GM18868 (cell line): ENCODE measurements around the gene STARD10.

Experiments
- ATAC-seq: cut with Tn5 transposase; IDR thresholded peaks from one replicate; pipeline ENCODE4 v1.9.1; 2021; ENCODE audit warnings: mild to moderate bottlenecking, moderate library complexity; ENCODE audit not compliant: unreplicated experiment

The STARD10 gene

DNA sequence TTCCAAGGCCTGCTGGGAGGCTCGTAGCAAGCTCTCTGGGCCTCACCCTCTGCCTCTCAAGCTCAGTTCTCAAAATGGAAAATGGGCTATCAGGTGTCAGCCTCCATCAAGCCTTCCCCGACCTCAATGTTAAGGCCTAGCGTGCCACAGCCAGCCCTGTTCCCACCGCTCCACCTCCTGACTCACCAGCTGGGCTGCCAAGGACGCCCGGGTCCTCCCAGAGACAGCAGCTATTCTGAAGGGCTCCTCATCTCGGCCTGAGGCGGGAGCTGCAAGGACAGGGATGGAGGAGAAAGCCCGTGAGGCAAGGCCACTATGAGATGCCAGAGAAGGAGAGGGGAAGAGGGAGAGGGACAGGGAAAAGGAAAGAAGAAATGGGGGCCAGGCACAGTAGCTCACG lies 61.5 kb downstream of the STARD10 start:
- no peak for ATAC-seq

DNA sequence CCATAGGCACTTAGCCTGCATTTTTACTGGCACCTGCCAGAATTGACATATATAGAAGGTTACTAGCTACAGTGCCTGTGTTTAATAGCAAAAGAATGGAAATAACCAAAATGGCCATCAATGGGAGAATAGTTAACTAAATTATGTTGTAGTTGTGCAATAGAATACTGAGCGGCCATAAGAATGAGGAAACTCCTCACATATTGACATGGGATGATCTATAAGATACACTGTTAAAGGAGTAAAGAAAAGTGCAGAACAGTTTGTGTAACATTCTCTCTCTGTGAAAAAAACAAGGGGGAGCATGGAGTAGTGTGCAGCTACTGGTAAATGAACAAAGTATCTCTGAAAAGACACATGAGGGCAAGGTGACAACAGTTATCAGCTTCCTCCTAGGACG lies 63.1 kb downstream of the STARD10 start:
- no peak for ATAC-seq

DNA sequence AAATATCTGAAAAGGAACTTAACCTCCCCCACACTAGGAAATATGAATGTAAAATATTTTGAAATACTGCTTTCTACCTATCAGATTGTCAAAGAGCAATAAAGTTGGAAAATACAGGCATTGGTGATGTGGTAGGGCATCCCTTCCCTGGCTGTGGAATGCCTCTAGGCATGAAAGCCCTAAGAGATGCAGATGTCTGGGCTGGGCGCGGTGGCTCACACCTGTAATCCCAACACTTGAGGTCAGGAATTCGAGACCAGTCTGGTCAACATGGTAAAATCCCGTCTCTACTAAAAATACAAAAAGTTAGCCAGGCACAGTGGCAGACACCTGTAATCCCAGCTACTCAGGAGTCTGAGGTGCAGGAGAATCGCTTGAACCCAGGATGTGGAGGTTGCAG lies 63.6 kb downstream of the STARD10 start:
- no peak for ATAC-seq

- no peak for ATAC-seq
These were observed 66.3 kb downstream of the STARD10 start for GRCh38 chr11:72727521-72727920.

- no peak for ATAC-seq
These were observed 67.3 kb downstream of the STARD10 start for GRCh38 chr11:72726266-72727220.

DNA sequence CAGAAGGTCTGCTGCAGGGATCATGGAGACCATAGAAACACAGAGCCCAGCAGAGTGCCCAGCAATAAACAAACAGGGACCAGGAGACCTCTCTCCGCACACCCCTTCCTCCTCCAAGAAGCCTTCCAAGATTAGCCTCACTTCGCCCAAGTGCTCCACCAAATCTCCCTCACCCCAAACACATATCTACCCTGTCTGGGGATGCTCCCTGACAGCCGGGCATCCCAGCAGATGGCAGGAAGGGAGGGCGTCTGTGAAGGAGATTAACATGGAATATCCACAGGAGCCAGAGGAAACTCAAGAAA lies 68.2 kb downstream of the STARD10 start:
- no peak for ATAC-seq

- ATAC-seq: no peak
These were observed 68.8 kb downstream of the STARD10 start for GRCh38 chr11:72724851-72725723.

DNA sequence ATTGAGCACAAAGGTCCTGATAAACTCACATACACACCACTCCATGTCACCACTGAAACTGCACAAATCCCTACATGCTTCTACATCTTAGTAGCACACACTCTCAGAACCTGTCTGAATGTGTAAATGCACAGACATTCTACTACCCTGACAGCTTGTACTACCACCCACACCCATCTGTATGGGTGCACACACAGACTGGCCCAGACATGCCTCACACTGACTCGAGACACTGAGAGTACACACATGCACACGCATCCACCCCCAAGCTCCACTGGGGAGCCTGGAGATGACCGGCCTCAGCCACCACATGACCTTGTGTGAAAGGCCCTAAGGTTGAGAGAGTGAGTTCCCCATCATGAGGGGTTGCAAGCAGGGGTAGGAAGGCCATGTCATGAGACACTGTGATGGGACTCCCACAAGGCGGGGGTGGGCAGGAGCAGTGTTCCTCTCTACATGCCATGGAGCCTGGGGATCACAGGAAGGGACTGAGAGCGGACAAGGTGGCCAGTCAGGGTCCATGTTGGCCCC lies 69.8 kb downstream of the STARD10 start:
- ATAC-seq: no peak

DNA sequence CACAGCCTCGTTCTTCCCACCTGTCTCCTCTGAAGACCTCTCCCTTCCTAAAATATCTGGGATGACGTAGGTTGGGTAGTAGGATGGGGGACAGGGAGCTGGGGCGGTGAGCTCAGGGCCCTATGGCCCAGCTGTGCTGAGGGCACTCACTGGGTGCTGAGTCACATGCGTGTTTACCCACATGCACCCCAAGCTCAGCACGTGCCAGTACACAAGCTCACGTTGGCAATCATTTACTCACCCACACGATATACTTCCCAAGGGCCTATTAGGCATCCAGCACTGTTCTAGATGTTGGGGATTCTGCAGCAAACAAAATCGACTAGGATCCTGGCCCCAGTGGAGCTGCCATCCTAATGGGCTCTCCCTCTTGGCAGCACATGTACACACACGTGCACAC lies 70.3 kb downstream of the STARD10 start:
- no peak for ATAC-seq

DNA sequence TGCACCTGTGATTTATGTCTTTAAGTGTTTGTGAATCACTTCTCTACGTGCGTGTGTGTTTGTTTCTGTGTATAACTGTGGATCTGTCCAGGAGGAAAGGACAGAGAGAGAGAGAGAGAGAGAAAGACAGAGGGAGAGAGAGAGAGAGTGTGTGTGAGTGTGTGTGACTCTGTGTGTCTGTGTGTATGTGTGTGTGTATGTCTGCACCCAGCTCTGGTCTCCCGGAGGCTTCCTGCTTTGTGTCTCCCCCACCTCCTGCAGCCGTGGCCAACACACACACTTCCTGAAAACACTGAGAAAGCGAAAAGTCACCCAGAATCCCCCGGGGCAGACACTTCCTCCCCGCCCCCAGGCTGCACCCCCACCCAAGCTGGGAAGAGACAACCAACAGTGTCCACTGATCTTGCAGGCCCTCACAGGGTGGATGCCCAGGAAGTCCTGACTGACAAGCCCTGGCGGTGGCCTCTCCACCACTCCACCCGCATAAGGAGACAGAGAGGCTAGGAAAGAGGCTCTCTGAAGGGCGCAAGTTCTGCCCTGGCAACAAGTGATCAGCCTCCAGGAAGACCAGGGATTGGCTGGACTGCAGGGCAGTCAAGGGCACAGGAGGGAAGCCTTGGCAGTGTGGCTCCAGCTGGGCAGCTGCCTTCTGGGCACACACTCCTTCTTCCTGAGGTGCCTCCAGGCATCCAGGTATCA lies 71.6 kb downstream of the STARD10 start:
- ATAC-seq: peak; percentile 74

DNA sequence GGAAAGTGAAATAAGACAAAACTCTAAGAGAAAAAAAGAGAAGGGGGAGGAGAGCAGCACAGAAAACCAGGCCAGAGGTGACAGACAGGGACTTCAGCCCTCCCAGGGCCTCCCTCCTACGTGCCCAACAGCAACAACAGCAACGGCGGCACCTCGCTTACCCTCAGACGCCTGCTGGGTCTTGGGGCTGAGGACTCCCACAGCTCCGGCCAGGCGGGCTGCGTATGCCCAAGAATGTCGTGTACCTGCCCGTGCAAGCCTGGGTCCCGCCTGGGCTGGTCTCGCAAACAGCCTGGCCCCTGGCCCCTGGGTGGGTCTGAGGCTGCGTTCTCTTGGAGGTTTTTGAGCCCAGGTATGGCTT lies 72.2 kb downstream of the STARD10 start:
- ATAC-seq: no peak

GRCh38 chr11:72721276-72721675 lies 72.6 kb downstream of the STARD10 start:
- no peak for ATAC-seq

- no peak for ATAC-seq
These were observed 73.1 kb downstream of the STARD10 start for GRCh38 chr11:72720784-72721183.

- ATAC-seq: no peak
These were observed 73.8 kb downstream of the STARD10 start for GRCh38 chr11:72720047-72720446.

GRCh38 chr11:72719551-72719950 lies 74.3 kb downstream of the STARD10 start:
- no peak for ATAC-seq

DNA sequence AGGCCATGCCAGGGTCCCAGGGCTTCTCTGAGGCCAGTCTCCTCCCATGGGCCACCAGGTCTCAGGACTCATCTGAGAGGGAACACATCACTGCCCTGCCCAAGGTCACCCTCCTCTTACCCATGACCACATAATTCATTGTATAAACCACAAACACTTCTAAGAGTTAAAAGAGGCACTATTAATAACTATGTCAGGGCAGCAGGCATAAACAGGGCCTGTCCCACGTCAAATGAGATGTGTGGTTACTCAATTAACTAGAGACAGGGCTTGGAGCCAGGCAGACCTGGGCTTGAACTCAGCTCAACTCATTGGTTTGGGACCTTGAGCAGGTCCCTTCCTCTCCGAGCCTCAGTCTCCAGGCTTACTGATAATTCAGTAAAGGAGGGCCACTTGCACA lies 74.7 kb downstream of the STARD10 start:
- no peak for ATAC-seq

DNA sequence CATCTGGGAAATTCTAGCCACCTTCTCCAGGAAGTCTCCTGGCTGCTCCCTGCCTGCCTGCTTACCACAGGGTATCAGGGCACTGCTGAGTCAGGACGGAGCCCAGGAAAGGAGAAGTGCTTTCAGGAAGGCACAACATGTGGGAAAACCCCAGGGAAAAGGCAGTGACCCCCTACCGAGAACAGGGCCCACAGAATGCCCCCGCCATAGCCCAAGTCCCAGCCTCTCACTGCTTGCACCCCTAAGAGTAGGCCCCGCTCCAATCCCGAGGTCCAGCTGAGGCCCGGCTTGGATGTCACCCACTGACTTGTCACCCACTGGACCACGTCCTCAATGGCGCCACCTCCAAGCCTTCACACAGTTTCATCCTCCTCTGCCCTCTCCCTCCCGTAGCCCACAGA lies 75.7 kb downstream of the STARD10 start:
- ATAC-seq: no peak

DNA sequence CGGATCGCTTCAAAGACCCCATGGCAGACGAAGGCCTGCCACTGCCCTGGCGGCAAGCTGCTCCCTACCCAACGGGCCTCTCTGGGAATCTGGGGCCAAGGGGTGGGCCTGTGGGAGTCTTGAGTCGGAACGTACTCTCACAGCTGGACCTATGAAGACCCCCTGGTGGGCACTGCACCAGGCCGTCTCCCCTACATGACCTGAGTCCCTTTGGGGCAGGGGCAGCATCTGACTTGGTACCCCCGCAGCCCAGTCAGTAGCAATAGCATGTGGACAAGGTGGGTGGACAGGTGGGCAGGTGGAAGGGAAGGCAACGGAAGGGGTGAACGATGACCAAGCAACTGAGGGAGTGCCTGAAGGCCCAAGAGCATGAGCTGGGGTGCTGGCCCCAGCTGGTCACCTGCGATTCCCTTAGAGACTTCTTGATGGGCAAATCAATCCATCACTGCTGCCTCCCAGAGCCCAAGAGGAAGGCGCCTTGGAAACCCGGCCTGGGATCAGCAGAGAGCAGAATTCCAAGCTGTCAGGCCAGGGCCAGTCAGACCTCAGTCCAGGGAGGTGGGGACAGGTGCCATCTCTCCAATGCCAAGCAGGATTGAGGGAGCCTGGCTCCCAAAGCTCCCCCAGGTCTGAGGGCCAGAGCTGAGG lies 76.9 kb downstream of the STARD10 start:
- no peak for ATAC-seq

GRCh38 chr11:72716290-72716689 lies 77.6 kb downstream of the STARD10 start:
- no peak for ATAC-seq

- no peak for ATAC-seq
These were observed 81.0 kb downstream of the STARD10 start for GRCh38 chr11:72712841-72713240.
